Upper lobe of left lung (tissue), 6 donors: Measurements from ENCODE around the gene SPDYE17. TPM values are rescaled to one million over a fixed set of nuclear protein-coding genes. Genes with fewer than 3 reads are reported as not detected.
A peak's percentile ranks its signal among the peaks of the same experiment; 100 is the strongest.
"Not testable (repeated sequence)": the region's sequence is repeated elsewhere in the genome, so short reads cannot be mapped to it uniquely, and the experiment has no call there.

Source experiments
- ATAC-seq, 2 donors: fragments of 200-7000 bp; cut with Tn5 transposase; one replicate each; pipeline ENCODE4 v1.9.1; 2022; ENCODE audit warnings: mild to moderate bottlenecking in 2 of 2, moderate library complexity in 2 of 2; ENCODE audit not compliant: low FRiP score in 2 of 2
- DNase-seq, 2 donors: peaks; one replicate each; pipeline ENCODE4 v3.0.0-alpha.2; 2019 to 2020
- H3K27ac ChIP-seq, 4 donors: fragments of 200-600 bp; sonication (generic); one replicate each; pipeline ENCODE4 v1.5.1; 2016 to 2019
- H3K27me3 ChIP-seq, 4 donors: fragments of 200-600 bp; sonication (generic); one replicate each; pipeline ENCODE4 v1.5.1; 2017 to 2019
- H3K36me3 ChIP-seq, 4 donors: fragments of 200-600 bp; sonication (generic); one replicate each; pipeline ENCODE4 v1.5.1; 2016 to 2019
- H3K4me1 ChIP-seq, 4 donors: fragments of 200-600 bp; sonication (generic); one replicate each; pipeline ENCODE4 v1.5.1; 2018 to 2019
- H3K4me3 ChIP-seq, 4 donors: fragments of 200-600 bp; sonication (generic); one replicate each; pipeline ENCODE4 v1.5.1; 2017 to 2019; ENCODE audit warnings: mild to moderate bottlenecking in 2 of 4, moderate library complexity in 1 of 4
- H3K9me3 ChIP-seq, 4 donors: fragments of 200-600 bp; sonication (generic); one replicate each; pipeline ENCODE4 v1.5.1; 2018 to 2019
- WGBS, 2 donors: methylation state at CpG; one replicate each; pipeline ENCODE4 v1.1.5; 2017 to 2018; 5-methylcytosine and 5-hydroxymethylcytosine counted together
- total RNA-seq, 6 donors: library from RNA; depleted of rRNA in 4 of 6; stranded (reverse); fragments of >200 nt in 4 of 6; gene quantifications; one replicate each; pipeline versions ENCODE4 v1.1.0 to v1.2.1, GENCODE V29; 2016 to 2021
- donor health status: DM: no; HTN: no; CAD: no; lungs with moderate emphysema.
- donor health status: DM: no; HTN: yes; CAD: no; lungs with severe emphysema.

SPDYE17 gene
- not detected for total RNA-seq

- H3K27me3 ChIP-seq, H3K9me3 ChIP-seq: not testable (repeated sequence)
- 97% methylated on average over 2 of the region's 8 CpGs; no CpG with 5 or more reads in 1 of the 2 donors for WGBS, 2 donors
These were observed at the start of gene SPDYE17 for GRCh38 chr7:77032261-77032660. Gene SPDYE17, minus strand, starts transcription at chr7:77032361. Its CDS starts 1,791 bp downstream, at chr7:77030570.

GRCh38 chr7:77080236-77080635, 48.1 kb upstream of the SPDYE17 start:
- not testable (repeated sequence) for H3K4me1 ChIP-seq, ATAC-seq, H3K27ac ChIP-seq, H3K9me3 ChIP-seq, H3K36me3 ChIP-seq, H3K27me3 ChIP-seq, DNase-seq, H3K4me3 ChIP-seq
- 58 to 71% methylated on average over 1 to 2 of the region's 2 CpGs for WGBS, 2 donors

More at GRCh38 chr7:77032261-77032660, at the start of gene SPDYE17:
- ATAC-seq, H3K4me3 ChIP-seq, DNase-seq, H3K4me1 ChIP-seq, H3K36me3 ChIP-seq, H3K27ac ChIP-seq: not testable (repeated sequence)

GRCh38 chr7:77079624-77080023, 47.5 kb upstream of the SPDYE17 start:
- not testable (repeated sequence) for H3K27ac ChIP-seq, H3K4me3 ChIP-seq, H3K27me3 ChIP-seq, H3K9me3 ChIP-seq, H3K36me3 ChIP-seq, H3K4me1 ChIP-seq, DNase-seq, ATAC-seq
- WGBS, 2 donors: 40 to 67% methylated on average over 3 to 5 of the region's 5 CpGs

GRCh38 chr7:77079112-77079511, 47.0 kb upstream of the SPDYE17 start:
- H3K27me3 ChIP-seq, DNase-seq: not testable (repeated sequence)

GRCh38 chr7:77077060-77077459, 44.9 kb upstream of the SPDYE17 start:
- H3K36me3 ChIP-seq, H3K27me3 ChIP-seq, ATAC-seq, DNase-seq, H3K4me3 ChIP-seq, H3K9me3 ChIP-seq, H3K27ac ChIP-seq, H3K4me1 ChIP-seq: not testable (repeated sequence)
- WGBS, 2 donors: 93% methylated on average over 5 of the region's 5 CpGs; no CpG with 5 or more reads in 1 of the 2 donors

More at GRCh38 chr7:77079112-77079511, 47.0 kb upstream of the SPDYE17 start:
- not testable (repeated sequence) for H3K4me3 ChIP-seq, H3K9me3 ChIP-seq, H3K36me3 ChIP-seq, H3K27ac ChIP-seq, ATAC-seq, H3K4me1 ChIP-seq

GRCh38 chr7:77074786-77075396, 42.7 kb upstream of the SPDYE17 start:
- ATAC-seq, H3K9me3 ChIP-seq, H3K27me3 ChIP-seq, H3K36me3 ChIP-seq, H3K4me3 ChIP-seq, H3K4me1 ChIP-seq, H3K27ac ChIP-seq, DNase-seq: not testable (repeated sequence)
- 100% methylated on average over 4 of the region's 6 CpGs; no CpG with 5 or more reads in 1 of the 2 donors for WGBS, 2 donors

GRCh38 chr7:77071108-77071507, 38.9 kb upstream of the SPDYE17 start:
- 94 to 97% methylated on average over 3 to 5 of the region's 6 CpGs for WGBS, 2 donors
- H3K36me3 ChIP-seq, H3K4me1 ChIP-seq, DNase-seq, H3K27me3 ChIP-seq, H3K9me3 ChIP-seq, ATAC-seq, H3K27ac ChIP-seq, H3K4me3 ChIP-seq: not testable (repeated sequence)

GRCh38 chr7:77065869-77066268, 33.7 kb upstream of the SPDYE17 start:
- 79 to 89% methylated on average over 7 of the region's 7 CpGs for WGBS, 2 donors
- not testable (repeated sequence) for H3K4me1 ChIP-seq, H3K4me3 ChIP-seq, H3K27me3 ChIP-seq, DNase-seq, H3K36me3 ChIP-seq, ATAC-seq, H3K27ac ChIP-seq, H3K9me3 ChIP-seq

- not testable (repeated sequence) for H3K4me3 ChIP-seq, H3K27ac ChIP-seq, H3K9me3 ChIP-seq, DNase-seq, H3K27me3 ChIP-seq, H3K36me3 ChIP-seq, H3K4me1 ChIP-seq
- 81 to 94% methylated on average over 4 of the region's 4 CpGs for WGBS, 2 donors
- peak in 1 of 2 donors; percentile 43 for ATAC-seq
These were observed 31.6 kb upstream of the SPDYE17 start for GRCh38 chr7:77063732-77064131.

- ATAC-seq: peak; percentile 26 to 55
These were observed 30.4 kb upstream of the SPDYE17 start, which contains the start of gene SPDYE18 for GRCh38 chr7:77062557-77062956. Gene SPDYE18, minus strand, starts transcription at chr7:77062558. Its CDS starts 2,046 bp downstream, at chr7:77060512.

GRCh38 chr7:77026349-77026748, 5.8 kb downstream of the SPDYE17 start:
- not testable (repeated sequence) for ATAC-seq, DNase-seq, H3K36me3 ChIP-seq, H3K4me3 ChIP-seq, H3K27ac ChIP-seq, H3K27me3 ChIP-seq, H3K9me3 ChIP-seq, H3K4me1 ChIP-seq
- WGBS, 2 donors: 95% methylated on average over 8 of the region's 10 CpGs; no CpG with 5 or more reads in 1 of the 2 donors

More at GRCh38 chr7:77062557-77062956, 30.4 kb upstream of the SPDYE17 start, which contains the start of gene SPDYE18:
- H3K4me3 ChIP-seq, H3K9me3 ChIP-seq, DNase-seq, H3K27ac ChIP-seq, H3K27me3 ChIP-seq, H3K36me3 ChIP-seq, H3K4me1 ChIP-seq: not testable (repeated sequence)
- 79 to 100% methylated on average over 1 to 2 of the region's 4 CpGs for WGBS, 2 donors

GRCh38 chr7:77010074-77010680, 22.0 kb downstream of the SPDYE17 start:
- ATAC-seq, H3K4me3 ChIP-seq, DNase-seq, H3K27me3 ChIP-seq, H3K9me3 ChIP-seq, H3K36me3 ChIP-seq, H3K27ac ChIP-seq, H3K4me1 ChIP-seq: not testable (repeated sequence)
- 86 to 91% methylated on average over 9 to 13 of the region's 16 CpGs for WGBS, 2 donors
